GM19372 (cell line): ENCODE data around the gene SMIM36.
"Not testable (repeated sequence)": the region's sequence is repeated elsewhere in the genome, so short reads cannot be mapped to it uniquely, and the experiment has no call there.

Experiments used
- ATAC-seq: cut with Tn5 transposase; IDR thresholded peaks from one replicate; pipeline ENCODE4 v1.9.1; 2021; ENCODE audit warnings: mild to moderate bottlenecking, low read depth, moderate library complexity; ENCODE audit not compliant: unreplicated experiment

The SMIM36 gene

DNA sequence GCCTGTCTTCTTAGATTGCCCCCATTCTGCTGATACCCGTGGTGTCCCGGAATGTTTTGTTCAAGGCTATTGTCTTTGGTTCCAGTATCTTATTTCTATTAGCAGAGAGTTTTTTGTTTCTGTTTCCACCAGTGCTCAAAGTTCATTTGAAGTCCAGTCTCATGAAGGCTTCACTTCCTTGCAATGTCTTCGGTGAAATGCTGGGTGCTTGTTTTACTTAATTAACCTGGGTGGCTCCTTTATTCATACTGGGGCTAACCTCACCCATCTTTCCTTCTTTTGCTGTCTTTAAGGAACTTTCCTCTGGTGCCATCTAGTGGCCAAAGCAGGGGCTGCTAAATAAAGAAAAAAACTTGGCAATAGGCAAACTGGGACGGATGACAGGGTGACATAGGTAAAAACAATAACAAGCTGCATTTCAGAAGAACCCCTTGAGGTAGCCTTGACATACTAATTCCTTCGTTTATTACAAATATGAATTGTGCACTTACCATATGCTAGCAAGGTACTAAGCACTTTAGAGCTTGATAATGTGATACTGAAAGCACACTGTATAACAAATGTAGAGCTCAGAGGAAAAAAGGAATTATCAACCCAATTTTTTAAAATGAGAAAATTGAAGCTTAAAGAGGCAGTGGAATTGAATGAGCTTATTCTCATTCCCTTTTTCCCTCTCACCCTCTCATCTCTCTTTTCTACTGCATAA is 2.8 kb upstream of the SMIM36 start:
- peak; percentile 64 for ATAC-seq

DNA sequence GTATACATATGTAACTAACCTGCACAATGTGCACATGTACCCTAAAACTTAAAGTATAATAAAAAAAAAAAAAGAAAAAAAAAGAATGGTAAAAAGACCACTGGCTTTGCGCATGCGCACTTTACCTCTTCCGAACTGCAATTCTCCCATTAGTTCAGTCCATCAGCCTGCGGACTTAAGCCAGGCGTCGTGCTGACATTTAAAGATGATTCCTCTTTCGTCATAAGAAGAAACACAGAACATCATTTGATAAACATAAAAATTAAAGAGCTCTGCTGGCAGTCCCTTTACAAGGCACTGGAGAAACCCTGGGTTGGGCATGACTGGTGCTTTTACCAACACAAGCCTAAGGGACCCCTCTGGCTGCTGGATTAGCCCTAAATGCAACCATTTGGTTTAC is 3.6 kb downstream of the SMIM36 start:
- ATAC-seq: not testable (repeated sequence)

DNA sequence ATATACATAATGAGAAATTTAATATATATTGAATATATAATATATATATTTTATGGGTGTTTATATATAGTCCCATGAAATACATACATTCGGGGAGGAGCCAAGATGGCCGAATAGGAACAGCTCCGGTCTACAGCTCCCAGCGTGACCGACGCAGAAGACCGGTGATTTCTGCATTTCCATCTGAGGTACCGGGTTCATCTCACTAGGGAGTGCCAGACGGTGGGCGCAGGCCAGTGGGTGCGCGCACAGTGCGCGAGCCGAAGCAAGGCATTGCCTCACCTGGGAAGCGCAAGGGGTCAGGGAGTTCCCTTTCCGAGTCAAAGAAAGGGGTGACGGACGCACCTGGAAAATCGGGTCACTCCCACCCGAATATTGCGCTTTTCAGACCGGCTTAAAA is 9.6 kb downstream of the SMIM36 start:
- ATAC-seq: not testable (repeated sequence)

DNA sequence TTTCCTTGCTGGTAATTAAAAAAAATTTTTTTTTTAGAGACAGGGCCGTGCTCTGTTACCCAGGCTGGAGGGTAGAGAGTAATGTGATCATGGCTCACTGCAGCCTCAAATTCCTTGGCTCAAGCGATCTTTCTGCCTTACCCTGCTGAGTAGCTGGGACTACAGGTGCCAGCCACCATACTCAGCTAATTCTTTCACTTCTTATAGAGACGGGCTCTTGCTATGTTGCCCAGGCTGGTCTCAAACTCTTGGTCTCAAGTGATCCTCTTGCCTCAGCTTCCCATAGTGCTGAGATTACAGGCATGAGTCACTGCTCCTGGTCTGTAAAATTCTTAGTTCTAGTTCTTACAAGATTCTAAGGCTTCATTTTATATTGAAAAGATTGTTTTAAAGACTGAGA is 11.1 kb downstream of the SMIM36 start:
- no peak for ATAC-seq

DNA sequence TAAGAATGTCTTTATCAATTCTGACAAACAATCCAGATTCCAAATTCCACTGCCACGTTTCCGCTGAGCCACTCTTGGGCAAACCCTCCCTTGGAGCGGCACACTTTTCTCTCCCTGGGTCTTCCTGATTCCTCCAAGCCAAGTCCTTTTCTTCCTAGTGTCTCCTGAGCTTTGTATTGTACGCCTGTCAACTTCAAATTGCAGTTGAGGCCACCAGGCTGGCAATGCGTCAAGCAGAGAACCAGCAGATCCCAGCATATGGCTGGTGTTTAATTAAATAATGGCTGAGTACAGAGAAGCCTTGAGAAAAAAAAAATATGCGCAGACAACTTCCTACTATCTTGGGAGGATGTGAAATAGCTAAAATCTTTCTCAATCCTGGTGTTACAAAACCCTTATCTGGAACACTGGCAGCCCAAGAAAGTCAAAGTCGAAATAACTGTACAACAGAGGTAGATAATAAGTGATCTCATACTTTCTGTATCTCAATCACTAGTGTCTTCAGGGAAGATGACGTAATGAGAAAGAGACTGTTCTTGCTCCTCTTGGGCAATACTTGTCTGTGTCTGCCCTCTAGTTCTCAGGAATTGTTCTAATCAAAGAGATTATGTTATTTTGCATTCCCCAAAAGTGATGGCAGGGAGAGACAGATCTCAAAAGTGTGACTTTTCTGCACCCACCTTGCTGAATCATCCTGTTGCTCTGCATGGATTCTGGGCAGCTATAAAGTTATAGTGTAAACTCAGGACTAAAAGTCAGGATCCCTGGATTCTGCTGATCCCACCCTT is 15.0 kb downstream of the SMIM36 start:
- ATAC-seq: no peak

DNA sequence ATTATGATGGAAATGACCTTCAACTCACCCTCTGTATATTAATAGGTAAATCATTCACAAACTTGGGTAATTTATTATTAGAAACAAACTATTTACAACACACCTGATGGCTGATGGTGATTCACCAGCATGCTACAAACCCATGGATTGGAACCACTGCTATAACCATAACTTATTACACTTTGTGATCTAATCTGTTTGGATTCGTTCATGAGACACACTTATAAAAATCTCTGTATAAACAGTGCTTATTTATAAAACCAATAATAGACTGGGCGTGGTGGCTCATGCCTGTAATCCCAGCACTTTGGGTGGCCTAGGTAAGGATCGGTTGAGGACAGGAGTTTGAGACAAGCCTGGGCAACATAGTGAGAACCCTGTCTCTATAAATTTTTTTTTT is 16.0 kb downstream of the SMIM36 start:
- no peak for ATAC-seq

DNA sequence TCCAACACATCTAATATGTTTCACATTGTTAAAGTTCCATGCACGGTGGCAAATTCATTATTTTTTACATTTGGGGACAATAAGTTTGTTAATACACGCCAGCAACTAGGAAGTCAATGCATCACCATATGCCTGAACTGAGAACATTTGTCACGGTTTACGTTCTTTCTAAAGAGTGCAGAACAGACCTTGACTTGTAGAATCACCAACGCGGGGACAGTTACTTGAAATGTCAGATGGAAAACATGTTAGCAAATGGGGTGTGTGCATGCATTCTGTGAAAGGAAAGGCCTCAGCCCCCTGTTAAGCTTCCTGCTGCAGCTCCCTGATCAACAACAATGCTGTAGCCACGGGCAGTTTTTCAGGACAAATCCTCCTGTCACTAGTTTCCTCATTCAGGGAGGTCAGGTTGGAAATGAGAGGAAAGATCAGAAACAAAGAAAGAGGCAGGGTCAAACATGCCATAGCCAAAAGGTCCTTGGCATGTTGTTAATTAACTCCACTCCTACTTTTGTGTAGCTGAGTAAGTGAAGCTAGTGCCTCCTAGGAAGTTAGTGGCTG is 18.4 kb downstream of the SMIM36 start:
- no peak for ATAC-seq

DNA sequence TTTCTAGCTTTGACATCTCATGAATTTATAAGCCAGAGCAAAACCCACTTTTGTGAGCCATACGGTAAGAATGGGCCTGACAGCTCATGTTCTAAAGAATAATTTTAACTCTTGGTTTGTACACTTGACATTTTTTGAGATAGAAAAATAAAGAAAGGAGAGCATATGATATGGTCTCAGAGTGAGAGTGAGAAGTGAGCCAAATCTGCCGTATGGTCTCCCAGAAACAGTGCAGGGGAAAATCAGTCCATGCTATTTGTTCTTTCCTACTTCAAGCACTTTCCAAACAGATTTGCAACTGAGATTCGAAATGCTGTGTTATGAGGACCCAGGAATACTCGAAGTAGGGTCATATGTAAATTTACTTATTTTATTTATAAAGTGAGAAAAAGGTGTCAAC is 20.9 kb downstream of the SMIM36 start:
- ATAC-seq: no peak

DNA sequence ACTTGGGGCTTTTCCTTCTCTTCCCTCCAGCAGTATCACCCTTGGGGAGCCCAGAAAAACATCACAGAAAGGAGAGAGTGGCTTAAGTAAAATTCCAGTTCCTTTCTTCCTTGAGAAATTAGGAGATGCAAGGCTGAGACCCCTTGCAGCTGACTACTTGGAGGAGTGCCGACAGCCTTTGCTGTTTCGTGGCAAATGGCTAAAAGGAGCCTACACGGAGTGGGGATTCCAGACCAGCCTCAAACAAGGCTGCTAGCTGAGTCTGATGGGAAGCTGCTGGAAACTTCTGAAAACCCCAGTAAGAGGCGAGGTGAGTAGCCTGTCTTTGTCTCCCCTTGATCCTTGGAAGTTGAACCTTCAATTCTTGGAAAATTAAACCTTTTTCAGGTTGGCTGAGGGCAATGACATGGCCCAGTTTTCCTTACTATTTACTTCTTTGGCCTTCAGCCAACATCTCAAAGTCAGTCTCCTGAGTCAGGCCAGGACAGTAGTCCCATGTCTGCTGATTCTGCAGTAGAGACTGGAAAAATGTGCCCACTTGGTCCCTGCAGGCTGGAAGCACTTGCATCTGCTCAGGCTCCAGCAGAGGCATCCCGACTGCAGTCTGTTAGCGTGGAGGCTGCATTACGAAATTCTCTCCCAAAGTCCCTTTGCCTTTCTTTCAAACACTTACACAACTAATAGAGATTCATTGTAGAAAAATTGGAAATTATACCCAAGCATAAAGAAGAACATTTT is 23.4 kb downstream of the SMIM36 start:
- no peak for ATAC-seq

DNA sequence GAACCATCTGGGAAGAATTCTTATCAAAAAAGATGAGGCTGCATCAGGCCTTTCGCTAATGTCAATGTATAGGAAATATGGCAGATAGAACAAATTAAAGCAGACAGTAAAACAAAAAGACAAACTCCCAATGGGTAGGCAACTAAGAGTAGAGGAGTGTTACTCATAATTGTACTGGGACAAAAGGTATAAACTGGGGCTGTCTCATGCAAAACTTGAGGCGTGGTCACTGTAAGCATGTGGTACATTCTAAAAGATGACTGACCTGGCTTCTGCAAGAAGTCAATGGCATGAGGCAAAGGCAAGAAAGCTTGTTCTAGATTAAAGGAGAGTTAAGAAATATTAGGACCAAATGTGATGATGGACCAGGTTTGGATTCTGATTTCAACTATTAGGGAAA is 26.7 kb downstream of the SMIM36 start:
- ATAC-seq: no peak

DNA sequence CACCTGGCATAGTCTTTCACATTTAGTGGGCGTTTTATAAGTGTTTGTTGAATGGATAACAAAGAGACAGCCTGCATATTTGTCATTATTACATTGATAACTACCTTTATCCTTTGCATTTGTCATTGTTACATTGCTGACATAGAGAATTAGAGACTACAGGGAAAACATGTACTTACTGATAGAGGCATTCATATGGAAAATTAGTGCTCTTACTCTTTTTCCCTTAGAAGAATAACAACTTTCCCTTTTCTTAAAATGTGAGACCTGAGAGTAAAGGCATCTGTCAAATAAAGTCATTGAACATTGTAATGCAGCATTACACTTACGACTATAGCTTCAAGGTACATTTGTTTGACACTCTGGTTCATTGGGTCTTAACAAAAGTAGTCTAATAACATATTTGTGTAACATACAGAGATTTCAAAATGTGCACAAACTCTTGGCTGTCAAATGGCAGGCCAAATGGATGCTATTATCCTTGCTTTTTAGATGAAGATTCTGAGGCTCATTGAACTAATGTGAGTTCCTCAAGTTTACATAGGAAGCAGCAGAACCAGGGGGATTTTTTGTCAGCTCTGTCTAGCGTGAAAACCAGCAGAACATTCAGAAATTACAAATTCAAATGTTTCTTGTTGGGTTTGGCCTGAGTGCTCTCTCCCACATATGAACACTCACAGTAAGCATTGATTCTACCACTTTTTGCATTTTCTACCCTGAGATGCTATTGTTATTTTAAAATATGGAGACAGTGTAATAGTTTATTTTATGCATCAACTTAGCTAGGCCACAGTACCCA is 28.5 kb downstream of the SMIM36 start:
- ATAC-seq: no peak

DNA sequence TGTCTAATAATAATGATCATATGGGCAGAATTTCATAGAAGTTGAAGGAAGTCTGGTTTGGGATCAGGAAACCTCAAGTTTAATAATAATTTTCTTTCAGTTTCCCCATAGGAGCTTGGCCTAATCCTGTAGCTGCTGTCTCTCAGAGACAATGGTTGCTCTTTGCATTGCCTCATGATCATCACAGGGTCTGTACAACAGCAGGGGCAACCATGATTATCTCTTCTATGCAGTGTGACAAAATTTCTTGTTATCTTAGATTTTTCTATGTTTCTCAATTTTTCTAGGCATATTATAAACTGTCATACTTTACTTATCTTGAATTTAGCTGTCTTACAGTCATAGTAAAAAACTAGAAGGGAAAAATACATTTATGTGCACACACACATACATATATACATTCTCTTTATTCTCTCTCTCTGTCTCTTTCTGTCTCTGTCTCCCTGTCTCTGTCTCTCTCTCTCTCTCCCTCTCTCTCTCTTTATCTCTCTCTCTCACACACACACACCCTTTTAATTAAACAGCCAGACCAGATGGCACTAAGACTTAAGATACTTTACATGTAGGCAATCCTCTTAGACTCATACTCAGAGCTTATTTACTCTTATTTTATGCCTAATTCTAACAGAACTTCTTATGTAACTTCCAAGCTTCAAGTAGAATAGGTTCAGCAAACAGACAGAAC is 30.5 kb downstream of the SMIM36 start:
- no peak for ATAC-seq

DNA sequence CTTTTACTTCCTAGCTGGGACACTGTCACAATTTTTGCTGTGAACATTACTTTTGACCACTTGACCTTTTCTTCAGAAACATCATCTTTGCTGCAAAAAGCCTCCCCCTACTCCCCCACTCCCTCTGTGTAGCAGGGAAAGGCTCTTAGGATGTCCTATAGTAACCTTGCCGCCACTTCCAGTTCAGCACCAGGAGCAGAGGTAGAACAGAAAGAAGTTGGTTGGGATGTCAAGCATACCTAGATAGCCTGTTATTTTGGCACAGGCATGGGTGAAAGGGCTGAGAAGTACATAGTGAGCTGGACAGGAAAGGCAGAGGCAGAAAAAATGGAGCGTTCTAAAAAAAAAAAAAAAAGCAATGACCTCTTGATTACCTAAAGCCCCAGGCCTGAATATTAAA is 31.3 kb downstream of the SMIM36 start:
- ATAC-seq: no peak

DNA sequence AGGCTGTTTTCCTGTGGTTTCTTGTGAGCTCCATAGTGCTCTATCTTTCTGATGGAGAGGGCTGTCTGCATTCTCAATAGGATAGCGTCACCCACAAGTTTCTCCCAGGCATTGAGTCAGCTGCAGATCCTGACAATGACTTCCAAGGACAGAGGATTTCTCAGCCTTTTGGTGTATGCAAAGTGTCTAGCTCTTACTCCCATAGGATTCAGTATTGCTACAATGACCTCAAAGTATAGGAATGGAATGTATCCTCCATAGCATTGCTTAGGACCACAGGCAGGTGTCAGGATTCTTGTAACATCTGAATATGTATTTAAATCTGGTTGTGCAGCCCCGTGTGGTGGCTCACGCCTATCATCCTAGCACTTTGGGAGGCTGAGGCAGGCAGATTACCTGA is 32.3 kb downstream of the SMIM36 start:
- ATAC-seq: no peak

DNA sequence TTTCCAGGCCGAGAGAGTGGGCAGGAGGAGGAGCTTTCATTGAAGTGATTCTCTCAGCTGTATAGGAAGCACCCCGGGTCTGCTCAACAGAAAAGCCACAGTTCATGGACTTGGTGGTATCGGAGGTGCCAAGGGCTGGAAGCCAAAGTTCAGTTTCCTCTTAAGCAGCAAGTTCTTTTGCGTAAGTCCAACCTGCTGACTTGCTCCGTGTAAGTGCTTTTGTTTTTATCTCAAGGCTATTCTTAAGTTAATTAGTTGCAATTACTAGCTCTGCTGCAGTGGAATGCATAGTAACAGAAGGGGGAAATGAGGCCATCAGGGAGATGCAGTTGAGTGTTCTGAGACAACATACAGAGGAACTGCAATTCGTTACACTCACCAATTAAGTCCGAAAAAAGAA is 44.6 kb downstream of the SMIM36 start:
- no peak for ATAC-seq

DNA sequence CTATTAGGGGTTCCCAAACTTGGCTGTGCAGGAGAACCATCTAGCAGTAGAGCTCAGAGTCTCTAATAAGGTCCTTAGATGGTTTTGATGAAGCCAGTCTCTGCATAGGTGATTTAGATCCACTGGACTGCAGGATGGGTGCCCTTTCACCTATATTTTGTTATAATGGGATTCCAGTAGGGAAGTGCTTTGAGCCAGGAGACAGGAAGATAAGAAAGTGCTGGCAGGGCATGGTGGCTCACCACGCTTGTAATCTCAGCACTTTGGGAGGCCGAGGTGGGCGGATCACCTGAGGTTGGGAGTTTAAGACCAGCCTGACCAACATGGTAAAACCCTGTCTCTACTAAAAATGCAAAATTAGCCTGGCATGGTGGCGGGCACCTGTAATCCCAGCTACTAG is 45.5 kb downstream of the SMIM36 start:
- ATAC-seq: not testable (repeated sequence)

DNA sequence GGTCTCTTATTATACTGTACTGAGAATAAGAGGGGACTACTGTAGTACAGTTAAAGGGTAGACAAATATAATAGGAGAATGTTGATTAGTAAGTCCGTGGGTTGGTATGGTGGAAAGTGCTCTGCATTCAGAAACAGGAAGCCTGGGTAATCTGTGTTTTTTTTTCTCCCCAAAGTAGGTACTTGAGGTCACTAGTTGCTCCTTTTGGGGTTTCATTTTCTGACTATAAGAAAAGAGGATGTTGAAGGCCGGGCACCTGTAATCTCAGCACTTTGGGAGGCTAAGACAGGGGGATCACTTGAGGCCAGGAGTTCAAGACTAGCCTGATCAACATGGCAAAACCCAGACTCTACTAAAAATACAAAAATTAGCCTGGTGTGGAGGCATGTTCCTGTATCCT is 47.7 kb downstream of the SMIM36 start:
- peak; percentile 80 for ATAC-seq

DNA sequence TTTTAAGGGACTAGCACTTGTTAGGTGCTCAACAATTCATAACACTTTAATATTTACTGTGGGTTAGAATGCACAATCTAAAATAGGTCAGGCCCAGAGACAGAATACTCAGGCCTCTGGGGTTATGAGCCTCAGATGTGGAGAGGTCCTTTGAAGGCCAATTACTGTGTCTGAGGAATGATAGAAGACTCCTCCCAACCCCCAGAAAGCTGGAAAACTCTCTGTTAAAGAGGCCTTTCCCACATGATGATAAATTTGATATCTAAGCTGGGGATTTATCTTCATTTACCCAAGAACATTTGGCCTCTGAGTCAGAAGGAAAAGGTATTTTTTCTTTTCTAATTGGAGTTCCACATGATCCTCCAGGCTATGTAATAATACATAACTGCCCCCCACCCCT is 48.5 kb downstream of the SMIM36 start:
- ATAC-seq: no peak

DNA sequence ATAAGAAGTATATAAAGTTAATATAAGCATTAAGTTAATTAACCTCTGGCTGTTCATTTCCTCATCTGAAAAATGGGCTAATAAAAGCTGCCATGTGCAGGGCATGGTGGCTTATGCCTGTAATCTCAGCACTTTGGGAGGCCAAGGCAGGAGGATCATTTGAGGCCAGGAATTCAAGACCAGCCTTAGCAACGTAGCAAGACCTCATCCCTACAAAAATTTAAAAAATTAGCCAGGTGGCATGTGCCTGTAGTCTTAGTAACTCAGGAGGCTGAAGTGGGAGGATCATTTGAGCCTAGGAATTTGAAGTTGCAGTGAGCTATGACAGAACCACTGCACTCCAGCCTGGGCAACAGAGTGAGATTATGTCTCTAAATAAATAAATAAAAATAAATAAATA is 49.0 kb downstream of the SMIM36 start:
- ATAC-seq: no peak

DNA sequence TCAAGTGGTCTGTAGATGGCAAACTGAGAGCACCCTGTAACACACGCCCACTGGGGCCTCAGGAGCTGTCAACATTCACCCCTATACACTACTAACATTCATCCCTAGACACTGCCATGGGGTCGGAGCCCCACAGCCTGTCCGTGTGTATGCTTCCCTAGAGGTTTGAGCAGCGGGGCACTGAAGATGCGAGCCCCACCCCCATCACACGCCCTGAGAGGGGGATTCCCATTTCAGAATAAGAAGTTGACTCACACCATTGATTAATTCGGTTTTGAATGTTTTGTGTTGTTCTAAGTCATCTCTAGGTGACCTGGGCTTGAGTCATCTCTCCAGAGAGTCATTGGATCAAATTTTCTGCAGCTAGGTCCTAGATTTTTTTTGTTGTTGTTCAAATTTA is 52.3 kb downstream of the SMIM36 start:
- ATAC-seq: no peak
